ENCODE measurements around the gene CEP112.

DNA sequence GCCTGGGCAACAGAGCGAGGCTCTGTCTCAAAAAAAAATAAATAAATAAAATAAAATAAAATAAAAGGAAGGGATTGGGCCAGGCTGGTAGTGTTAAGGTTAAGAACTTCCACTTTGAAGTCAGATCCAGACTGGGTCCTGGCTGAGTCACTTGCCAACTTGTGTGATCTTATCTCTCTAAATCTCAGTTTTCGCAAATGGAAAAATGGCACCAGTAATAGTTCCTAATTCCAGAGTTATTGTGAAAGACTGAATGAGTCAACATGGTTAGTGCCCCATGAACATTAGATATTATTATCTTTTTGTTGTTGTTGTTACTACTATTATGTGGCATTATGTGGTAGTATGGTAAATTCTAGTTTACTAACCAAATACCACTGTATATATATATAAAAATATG is 442.5 kb downstream of the CEP112 start:
- TF ChIP-seq, protein P1, sequence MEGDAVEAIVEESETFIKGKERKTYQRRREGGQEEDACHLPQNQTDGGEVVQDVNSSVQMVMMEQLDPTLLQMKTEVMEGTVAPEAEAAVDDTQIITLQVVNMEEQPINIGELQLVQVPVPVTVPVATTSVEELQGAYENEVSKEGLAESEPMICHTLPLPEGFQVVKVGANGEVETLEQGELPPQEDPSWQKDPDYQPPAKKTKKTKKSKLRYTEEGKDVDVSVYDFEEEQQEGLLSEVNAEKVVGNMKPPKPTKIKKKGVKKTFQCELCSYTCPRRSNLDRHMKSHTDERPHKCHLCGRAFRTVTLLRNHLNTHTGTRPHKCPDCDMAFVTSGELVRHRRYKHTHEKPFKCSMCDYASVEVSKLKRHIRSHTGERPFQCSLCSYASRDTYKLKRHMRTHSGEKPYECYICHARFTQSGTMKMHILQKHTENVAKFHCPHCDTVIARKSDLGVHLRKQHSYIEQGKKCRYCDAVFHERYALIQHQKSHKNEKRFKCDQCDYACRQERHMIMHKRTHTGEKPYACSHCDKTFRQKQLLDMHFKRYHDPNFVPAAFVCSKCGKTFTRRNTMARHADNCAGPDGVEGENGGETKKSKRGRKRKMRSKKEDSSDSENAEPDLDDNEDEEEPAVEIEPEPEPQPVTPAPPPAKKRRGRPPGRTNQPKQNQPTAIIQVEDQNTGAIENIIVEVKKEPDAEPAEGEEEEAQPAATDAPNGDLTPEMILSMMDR (IDR thresholded peaks at IDR 0.05; ENCODE audit: insufficient read depth, low read length, poor library complexity, severe bottlenecking): no peak
- no peak for TF ChIP-seq EZH2phosphoT487 (conservative IDR thresholded peaks at IDR 0.05; ENCODE audit: low read length)

Data from SU-DHL-6 (cell line).